IMR-90 (cell line): ENCODE data around the gene CAV3. TPM values are rescaled to one million over a fixed set of nuclear protein-coding genes. Genes with fewer than 3 reads are reported as not detected.

Experiments used
- ATAC-seq: fragments of 200-7000 bp; cut with Tn5 transposase; 2 replicates; pipeline ENCODE4 v1.9.1; 2020; ENCODE audit warnings: low read depth, mild to moderate bottlenecking, moderate library complexity
- BruUV-seq: library from RNA; stranded (reverse); fragments of 400-500 nt; replicated peaks from 2 replicates; lab custom pipeline; 2021; lab: Mats Ljungman, UMichigan
- CTCF ChIA-PET: fragments of 300-600 bp; formaldehyde crosslinking; extraction: SDS; loops from one replicate; lab custom pipeline; 2021; ENCODE audit warnings: antibody characterized with exemption; lab: Yijun Ruan, JAX
- POLR2A ChIA-PET: fragments of 300-600 bp; sonication (Branson Sonifier 250); formaldehyde crosslinking; loops from one replicate; lab custom pipeline; 2022; ENCODE audit warnings: antibody characterized with exemption; ENCODE audit not compliant: unreplicated experiment; lab: Charles Lee
- DNase-seq: peaks from one replicate; pipeline ENCODE4 v3.0.0; 2013
- H2AFZ ChIP-seq: replicated peaks from 2 replicates; pipeline ENCODE3; 2013; ENCODE audit warnings: low read length, mild to moderate bottlenecking; ENCODE audit not compliant: poor library complexity
- H2AK5ac ChIP-seq: 2 replicates; pipeline ENCODE4 v1.6.1; 2013; ENCODE audit warnings: low read depth, low read length, inconsistent platforms
- H2AK9ac ChIP-seq: replicated peaks from 2 replicates; pipeline ENCODE3; 2013; ENCODE audit warnings: mild to moderate bottlenecking, low read depth, low read length, moderate library complexity; ENCODE audit not compliant: poor library complexity
- H2BK120ac ChIP-seq: 2 replicates; pipeline ENCODE4 v1.6.1; 2013; ENCODE audit warnings: low read depth, low read length, inconsistent platforms
- H2BK15ac ChIP-seq: 3 replicates; pipeline ENCODE4 v1.6.1; 2013; ENCODE audit warnings: low read depth, low read length, inconsistent platforms
- H2BK20ac ChIP-seq: 2 replicates; pipeline ENCODE4 v1.6.1; 2013; ENCODE audit warnings: low read depth, mild to moderate bottlenecking, inconsistent platforms, low read length, moderate library complexity
- H2BK5ac ChIP-seq: 2 replicates; pipeline ENCODE4 v1.6.1; 2013; ENCODE audit warnings: mild to moderate bottlenecking, low read depth, low read length, inconsistent platforms; ENCODE audit not compliant: poor library complexity, severe bottlenecking
- H3K14ac ChIP-seq: replicated peaks from 2 replicates; pipeline ENCODE4 v1.6.1; 2013; ENCODE audit warnings: low read depth, low read length, inconsistent platforms
- H3K18ac ChIP-seq: 2 replicates; pipeline ENCODE4 v1.6.1; 2013; ENCODE audit warnings: low read depth, low read length, control low read depth
- H3K23ac ChIP-seq: 2 replicates; pipeline ENCODE4 v1.6.1; 2013; ENCODE audit warnings: low read depth, low read length, inconsistent platforms
- H3K27ac ChIP-seq: 2 replicates; pipeline ENCODE4 v1.5.1; 2013; ENCODE audit warnings: mild to moderate bottlenecking, control low read depth, low read length; ENCODE audit not compliant: insufficient read depth
- H3K27me3 ChIP-seq: 2 replicates; pipeline ENCODE4 v1.6.1; 2013; ENCODE audit warnings: low read length; ENCODE audit not compliant: control insufficient read depth, insufficient read depth
- H3K36me3 ChIP-seq: 2 replicates; pipeline ENCODE4 v1.6.1; 2013; ENCODE audit warnings: low read length, mixed read lengths; ENCODE audit not compliant: control insufficient read depth, insufficient read depth
- H3K4ac ChIP-seq: 2 replicates; pipeline ENCODE4 v1.6.1; 2013; ENCODE audit warnings: low read depth, low read length, inconsistent platforms
- H3K4me1 ChIP-seq: 2 replicates; pipeline ENCODE4 v1.6.1; 2013; ENCODE audit warnings: low read length, mixed read lengths; ENCODE audit not compliant: control insufficient read depth, insufficient read depth
- H3K4me2 ChIP-seq: 2 replicates; pipeline ENCODE4 v1.6.1; 2013; ENCODE audit warnings: low read depth, mild to moderate bottlenecking, control low read depth, low read length, moderate library complexity
- H3K4me3 ChIP-seq: 2 replicates; pipeline ENCODE4 v1.5.1; 2013; ENCODE audit warnings: low read depth, mild to moderate bottlenecking, control low read depth, low read length, moderate library complexity; ENCODE audit not compliant: insufficient read depth
- H3K56ac ChIP-seq: 2 replicates; pipeline ENCODE4 v1.6.1; 2013; ENCODE audit warnings: low read length, inconsistent platforms; ENCODE audit not compliant: insufficient read depth; ENCODE audit errors: extremely low read depth
- H3K79me1 ChIP-seq, 2 experiments: 2 replicates each; pipeline ENCODE4 v1.6.1; 2013; ENCODE audit warnings: low read length in 2 of 2, inconsistent platforms in 1 of 2, low read depth in 1 of 2
- H3K9ac ChIP-seq: 2 replicates; pipeline ENCODE4 v1.6.1; 2013; ENCODE audit warnings: low read depth, low read length, control low read depth
- H3K9me1 ChIP-seq: 2 replicates; pipeline ENCODE4 v1.6.1; 2013; ENCODE audit warnings: low read length, inconsistent platforms; ENCODE audit not compliant: insufficient read depth
- H3K9me3 ChIP-seq: 2 replicates; pipeline ENCODE4 v1.6.1; 2013; ENCODE audit warnings: low read length; ENCODE audit not compliant: control insufficient read depth, insufficient read depth
- H4K20me1 ChIP-seq: 2 replicates; pipeline ENCODE4 v1.6.1; 2013; ENCODE audit warnings: low read length, inconsistent platforms; ENCODE audit not compliant: insufficient read depth
- H4K5ac ChIP-seq: 2 replicates; pipeline ENCODE4 v1.6.1; 2013; ENCODE audit warnings: mild to moderate bottlenecking, low read depth, low read length, control low read depth
- H4K8ac ChIP-seq, 2 experiments: 2 replicates each; pipeline ENCODE4 v1.6.1; 2013; ENCODE audit warnings: low read depth in 2 of 2, low read length in 2 of 2, control low read depth in 1 of 2, inconsistent platforms in 1 of 2
- H4K91ac ChIP-seq: 2 replicates; pipeline ENCODE4 v1.6.1; 2013; ENCODE audit warnings: low read depth, low read length, inconsistent platforms; ENCODE audit not compliant: insufficient read depth
- BHLHE40 ChIP-seq: fragments of 150-350 bp; IDR thresholded peaks from 2 replicates; pipeline ENCODE4 v1.6.1; 2016; ENCODE audit warnings: mild to moderate bottlenecking, low read depth, low read length
- CEBPB ChIP-seq: IDR thresholded peaks from 2 replicates; pipeline ENCODE4 v1.6.1; 2012; ENCODE audit warnings: low read depth, low read length, improper control_type of control experiment
- FOS ChIP-seq: fragments of 150-350 bp; IDR thresholded peaks from 2 replicates; pipeline ENCODE4 v1.6.1; 2016; ENCODE audit warnings: low read depth, low read length
- POLR2A ChIP-seq: IDR thresholded peaks from 2 replicates; pipeline ENCODE4 v1.6.1; 2012; ENCODE audit warnings: mild to moderate bottlenecking, low read depth, low read length
- RAD21 ChIP-seq: IDR thresholded peaks from 2 replicates; pipeline ENCODE4 v1.6.1; 2012; ENCODE audit warnings: low read length, improper control_type of control experiment
- RCOR1 ChIP-seq: IDR thresholded peaks from 2 replicates; pipeline ENCODE4 v1.6.1; 2012; ENCODE audit warnings: mild to moderate bottlenecking, low read length, improper control_type of control experiment; ENCODE audit not compliant: insufficient replicate concordance
- SMC3 ChIP-seq: fragments of 150-350 bp; IDR thresholded peaks from 2 replicates; pipeline ENCODE4 v1.6.1; 2016; ENCODE audit warnings: low read depth, mild to moderate bottlenecking, antibody characterized with exemption, low read length, moderate library complexity
- WGBS, 2 experiments: methylation state at CpG; one replicate each; pipeline versions ENCODE4 v1.1.5 to v1.1.7; 2013; ENCODE audit warnings: missing lambda C conversion rate in 2 of 2; ENCODE audit not compliant: insufficient read length in 1 of 2; ENCODE audit errors: extremely low coverage in 2 of 2; 5-methylcytosine and 5-hydroxymethylcytosine counted together
- dilution Hi-C: fragments of 300-500 bp; cut with HindIII; formaldehyde crosslinking; loops from one replicate; pipeline ENCODE4 v1.14.3; 2018; ENCODE audit warnings: low sequenced_read_pairs; ENCODE audit not compliant: unreplicated experiment
- in situ Hi-C: fragments of 300-500 bp; cut with MboI; formaldehyde crosslinking; loops from 3 replicates; pipeline ENCODE4 v1.14.3; 2019; ENCODE audit warnings: low sequenced_read_pairs, inconsistent platforms, mixed read lengths
- intact Hi-C: fragments of 100-400 bp; cut with micrococcal nuclease; formaldehyde crosslinking; loops from 2 replicates; pipeline ENCODE4 v1.10.0; 2022
- polyA plus RNA-seq, 3 experiments: library from polyadenylated mRNA; depleted of rRNA; stranded (reverse); fragments of >200 nt; gene quantifications; 2 replicates each; pipeline ENCODE4 v1.2.3, GENCODE V29; 2012; ENCODE audit warnings: low replicate concordance in 1 of 3
- total RNA-seq: library from RNA; depleted of rRNA; stranded (reverse); fragments of >200 nt; gene quantifications from 2 replicates; pipeline ENCODE4 v1.2.3, GENCODE V29; 2012

The CAV3 gene
- total and polyA plus RNA-seq, 2 of the 4 experiments (the other 2 are of a cell fraction) = 0.17 to 0.36 TPM

DNA sequence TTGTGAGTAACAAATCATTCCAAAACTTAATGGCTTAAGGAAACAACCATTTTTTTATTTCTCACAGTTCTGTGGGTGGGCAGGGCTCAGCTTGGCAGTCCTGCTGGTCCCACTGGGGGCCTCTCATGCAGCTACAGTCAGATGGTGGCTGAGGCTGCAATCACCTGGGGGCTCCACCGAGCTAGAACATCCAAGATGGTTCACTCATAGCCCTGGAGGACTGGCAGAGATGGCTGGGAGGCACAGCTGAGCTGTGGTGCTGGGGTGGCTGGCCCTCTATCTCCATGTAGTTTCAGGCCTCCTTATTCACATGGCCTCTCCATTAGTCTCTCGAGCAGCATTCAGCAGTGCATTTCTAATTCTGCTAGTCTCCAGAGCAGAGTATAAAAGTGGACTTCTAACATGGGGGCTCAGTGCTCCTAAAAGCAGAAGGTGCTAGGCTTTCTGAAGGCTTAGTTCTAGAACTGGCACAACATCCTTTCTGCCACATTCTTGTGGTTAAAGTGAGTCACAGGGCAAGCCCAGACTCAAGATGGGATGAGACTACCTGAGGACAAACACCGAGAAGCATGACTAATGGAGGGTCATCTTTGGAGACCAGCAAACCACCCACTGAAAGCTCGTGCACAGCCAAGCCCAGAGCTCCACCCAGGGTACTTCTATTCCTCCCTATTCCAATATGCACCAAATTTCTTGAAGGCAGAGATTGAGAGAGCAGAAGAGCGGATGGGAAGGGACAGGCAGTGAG is 6.3 kb downstream of the CAV3 start:
- dilution Hi-C loops (no loop called here), in situ Hi-C loops (loop anchor here (25.0 kb wide), 1 partner anchor 303 kb away; no protein-coding TSS in a partner anchor), intact Hi-C loops (no loop called here)
- Histone ChIP-seq H2BK5ac (no peak overlapping the region), H3K23ac (no peak overlapping the region), H3K36me3 (no peaks in the 10 kb centered on the region), H3K4me2 (no peak overlapping the region), H3K27me3 (no peaks in the 10 kb centered on the region), H2AFZ (peak overlapping the region; percentile 65), H2BK20ac (peak overlapping the region; percentile 93), H3K14ac (peak overlapping the region; percentile 29; the same call in 1 of the 2 replicates), H4K20me1 (no peaks in the 10 kb centered on the region), H3K27ac (no peak overlapping the region), H2AK9ac (peak overlapping the region; percentile 68), H4K91ac (peak overlapping the region; percentile 75), H3K9ac (no peak overlapping the region), H4K8ac (0 out of 4 replicates have a peak overlapping the region, but pooled peaks of 1 of the 2 experiments have one; percentile 67), H3K56ac (no peak overlapping the region), H3K9me3 (no peaks in the 10 kb centered on the region), H2BK120ac (peak overlapping the region; percentile 81), H3K4ac (peak overlapping the region; percentile 61), H2AK5ac (peak overlapping the region; percentile 41; the same call in 1 of the 2 replicates), H3K4me1 (peaks cover 17% of the 10 kb centered on the region), H4K5ac (no peak overlapping the region), H3K9me1 (peaks cover 21% of the 10 kb centered on the region), H3K79me1 (no peaks in the 10 kb centered on the region), H3K4me3 (no peak overlapping the region), H3K18ac (no peak overlapping the region), H2BK15ac (no peak overlapping the region; the same call in 2 of the 3 replicates)
- TF ChIP-seq BHLHE40 (peak; percentile 68), POLR2A (no peak), FOS (peak; percentile 69), RAD21 (no peak), CEBPB (no peak), RCOR1 (peak; percentile 42), SMC3 (no peak)
- ATAC-seq (peak; percentile 4; the same call in 1 of the 2 replicates), DNase-seq (peak; percentile 78)
- ChIA-PET CTCF (interaction anchor here (0.6 kb wide), 1 partner anchor 15 kb away, joined by 3 read pairs; no protein-coding TSS in a partner anchor), POLR2A (interaction anchor here (0.5 kb wide), 1 partner anchor 383 kb away, joined by 11 read pairs; no protein-coding TSS in a partner anchor)
- no TSS peak for BruUV-seq
- 100% methylated on average over 1 of the region's 5 CpGs; no CpG with 5 or more reads in 1 of the 2 experiments for WGBS, 2 experiments
